Parathyroid adenoma (tissue), 2 donors: ENCODE data around the gene CENPF.

Source experiments
- H2AFZ ChIP-seq: fragments of 300-600 bp; sonication (generic); one replicate; pipeline ENCODE4 v1.7.0; 2017; ENCODE audit warnings: antibody characterized with exemption, mild to moderate bottlenecking
- H3K27ac ChIP-seq: fragments of 300-600 bp; sonication (generic); one replicate; pipeline ENCODE4 v1.7.0; 2017
- H3K27me3 ChIP-seq: fragments of 300-600 bp; sonication (generic); one replicate; pipeline ENCODE4 v1.7.0; 2017; ENCODE audit warnings: low read length; ENCODE audit not compliant: control insufficient read depth, insufficient read depth
- H3K36me3 ChIP-seq: fragments of 300-600 bp; sonication (generic); one replicate; pipeline ENCODE4 v1.7.0; 2017; ENCODE audit warnings: low read length; ENCODE audit not compliant: control insufficient read depth, insufficient read depth
- H3K4me1 ChIP-seq: fragments of 300-600 bp; sonication (generic); one replicate; pipeline ENCODE4 v1.7.0; 2017; ENCODE audit warnings: control low read depth
- H3K4me2 ChIP-seq: fragments of 300-600 bp; sonication (generic); one replicate; pipeline ENCODE4 v1.7.0; 2017; ENCODE audit warnings: low read length
- H3K4me3 ChIP-seq: fragments of 300-600 bp; sonication (generic); one replicate; pipeline ENCODE4 v1.7.0; 2017; ENCODE audit warnings: low read depth, low read length
- H3K79me2 ChIP-seq: fragments of 300-600 bp; sonication (generic); one replicate; pipeline ENCODE4 v1.7.0; 2017; ENCODE audit warnings: control low read depth
- H3K9ac ChIP-seq: fragments of 300-600 bp; sonication (generic); one replicate; pipeline ENCODE4 v1.7.0; 2017; ENCODE audit warnings: mild to moderate bottlenecking
- H3K9me3 ChIP-seq: fragments of 300-600 bp; sonication (generic); one replicate; pipeline ENCODE4 v1.7.0; 2017; ENCODE audit warnings: low read length; ENCODE audit not compliant: control insufficient read depth
- CTCF ChIP-seq: fragments of 300-600 bp; sonication (generic); IDR thresholded peaks from one replicate; pipeline ENCODE4 v1.7.0; 2017; ENCODE audit warnings: antibody characterized with exemption, mild to moderate bottlenecking
- donor health status: primary hyperparathyroidism.

The CENPF gene

GRCh38 chr1:214579183-214579582 is 23.8 kb upstream of the CENPF start:
- no peaks in the 10 kb centered on the region for H3K4me1 ChIP-seq
- H3K79me2 ChIP-seq: no peaks in the 10 kb centered on the region

DNA sequence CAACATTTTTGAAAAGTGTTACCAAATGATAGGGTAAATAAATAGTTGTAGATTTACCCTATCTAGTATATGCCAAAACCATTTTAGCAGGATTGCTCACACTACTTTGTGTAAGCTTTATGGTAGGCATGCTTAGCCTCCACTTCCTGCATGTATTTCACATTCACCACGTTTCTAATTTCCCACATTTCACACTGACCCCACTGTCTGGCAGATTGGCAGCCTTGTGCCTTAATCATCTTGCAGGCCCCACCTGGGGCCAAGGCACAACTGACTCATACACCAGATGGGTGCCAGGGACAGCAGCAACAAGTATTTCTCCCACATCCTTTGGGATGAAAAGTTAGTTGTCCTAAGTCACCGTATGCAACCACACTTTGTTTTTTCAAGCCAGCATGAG is 21.2 kb upstream of the CENPF start:
- H3K27ac ChIP-seq: no peak overlapping the region
- H3K9me3 ChIP-seq: no peaks in the 10 kb centered on the region
- TF ChIP-seq CTCF: no peak

More at GRCh38 chr1:214579183-214579582, 23.8 kb upstream of the CENPF start:
- TF ChIP-seq CTCF: no peak
- Histone ChIP-seq H3K9me3 (no peaks in the 10 kb centered on the region), H3K4me2 (no peak overlapping the region), H3K4me3 (no peak overlapping the region), H2AFZ (no peak overlapping the region), H3K27me3 (no peaks in the 10 kb centered on the region), H3K36me3 (no peaks in the 10 kb centered on the region), H3K27ac (no peak overlapping the region), H3K9ac (no peak overlapping the region)

GRCh38 chr1:214582289-214582891 is 20.6 kb upstream of the CENPF start:
- TF ChIP-seq CTCF: no peak
- Histone ChIP-seq H3K36me3 (no peaks in the 10 kb centered on the region), H3K4me2 (no peak overlapping the region), H3K27me3 (no peaks in the 10 kb centered on the region), H3K9ac (no peak overlapping the region), H2AFZ (no peak overlapping the region), H3K4me1 (no peaks in the 10 kb centered on the region), H3K4me3 (no peak overlapping the region), H3K27ac (no peak overlapping the region), H3K9me3 (no peaks in the 10 kb centered on the region), H3K79me2 (no peaks in the 10 kb centered on the region)

More for the DNA sequence above, 21.2 kb upstream of the CENPF start:
- Histone ChIP-seq H3K4me3 (no peak overlapping the region), H3K4me2 (no peak overlapping the region), H2AFZ (no peak overlapping the region), H3K36me3 (no peaks in the 10 kb centered on the region), H3K9ac (no peak overlapping the region), H3K79me2 (no peaks in the 10 kb centered on the region), H3K27me3 (no peaks in the 10 kb centered on the region), H3K4me1 (no peaks in the 10 kb centered on the region)

- H3K36me3 ChIP-seq: no peaks in the 10 kb centered on the region
- no peak overlapping the region for H3K4me3 ChIP-seq
- no peaks in the 10 kb centered on the region for H3K9me3 ChIP-seq
- no peak overlapping the region for H3K9ac ChIP-seq
- no peak overlapping the region for H2AFZ ChIP-seq
- TF ChIP-seq CTCF: no peak
- no peaks in the 10 kb centered on the region for H3K4me1 ChIP-seq
- no peaks in the 10 kb centered on the region for H3K27me3 ChIP-seq
- no peak overlapping the region for H3K4me2 ChIP-seq
- H3K79me2 ChIP-seq: no peaks in the 10 kb centered on the region
- no peak overlapping the region for H3K27ac ChIP-seq
Measured at GRCh38 chr1:214583113-214583512, 19.9 kb upstream of the CENPF start.

- no peaks in the 10 kb centered on the region for H3K79me2 ChIP-seq
- H3K9me3 ChIP-seq: no peaks in the 10 kb centered on the region
- TF ChIP-seq CTCF: no peak
- no peak overlapping the region for H3K4me2 ChIP-seq
- no peak overlapping the region for H3K27ac ChIP-seq
- H3K36me3 ChIP-seq: no peaks in the 10 kb centered on the region
- H3K27me3 ChIP-seq: no peaks in the 10 kb centered on the region
- no peak overlapping the region for H2AFZ ChIP-seq
- H3K9ac ChIP-seq: no peak overlapping the region
- no peaks in the 10 kb centered on the region for H3K4me1 ChIP-seq
- H3K4me3 ChIP-seq: no peak overlapping the region
Measured at GRCh38 chr1:214583824-214584554, 19.0 kb upstream of the CENPF start.
